ENCODE measurements around the gene F10. TPM values are rescaled to one million over a fixed set of nuclear protein-coding genes. Genes with fewer than 3 reads are reported as not detected.
"Not testable (repeated sequence)": the region's sequence is repeated elsewhere in the genome, so short reads cannot be mapped to it uniquely, and the experiment has no call there.

The F10 gene
- total and polyA plus RNA-seq, 4 donors, result 85.3 to 199 (median 117) TPM

GRCh38 chr13:113078902-113079780 lies 43.5 kb upstream of the F10 start:
- no peak overlapping the region for H3K4me3 ChIP-seq (ENCODE audit: low read depth in 1 of 3, low read length in 3 of 3)
- no peaks in the 10 kb centered on the region for H3K27me3 ChIP-seq (ENCODE audit: control insufficient read depth in 4 of 4, insufficient read depth in 4 of 4, low read length in 3 of 4)
- no peak overlapping the region for H3K27ac ChIP-seq (ENCODE audit: low read depth in 1 of 2, low read length in 2 of 2)
- 84% methylated on average over 27 of the region's 27 CpGs for WGBS
- no peak for DNase-seq (ENCODE audit: low spot score)
- no peak overlapping the region for H3K9ac ChIP-seq (ENCODE audit: low read depth in 1 of 2, low read length in 2 of 2)
- H3K36me3 ChIP-seq (ENCODE audit: control insufficient read depth in 4 of 4, insufficient read depth in 3 of 4, low read depth in 1 of 4, low read length in 3 of 4), result peaks cover 0 to 34% (median 7%) of the 10 kb centered on the region in 4 donors
- TF ChIP-seq ATF3 (IDR thresholded peaks at IDR 0.05), result no peak
- TF ChIP-seq REST (IDR thresholded peaks at IDR 0.05), result no peak
- no peak for TF ChIP-seq EGR1 (IDR thresholded peaks at IDR 0.05; ENCODE audit: low read depth in 2 of 2)
- no peak for TF ChIP-seq NR2F2 (IDR thresholded peaks at IDR 0.05)
- TF ChIP-seq FOXA2 (IDR thresholded peaks at IDR 0.05), result no peak
- no peak for TF ChIP-seq RAD21 (IDR thresholded peaks at IDR 0.05)
- no peak for TF ChIP-seq JUND (IDR thresholded peaks at IDR 0.05)
- TF ChIP-seq TAF1 (conservative IDR thresholded peaks at IDR 0.05), result no peak
- TF ChIP-seq GABPA (IDR thresholded peaks at IDR 0.05 in 1 of 2, conservative IDR thresholded peaks at IDR 0.05 in 1 of 2), result no peak
- TF ChIP-seq RXRA (IDR thresholded peaks at IDR 0.05), result no peak
- H3K4me1 ChIP-seq (ENCODE audit: control insufficient read depth in 4 of 4, insufficient read depth in 4 of 4, low read length in 3 of 4), result no peaks in the 10 kb centered on the region
- no peaks in the 10 kb centered on the region for H3K9me3 ChIP-seq (ENCODE audit: control insufficient read depth in 4 of 4, low read length in 3 of 4)

GRCh38 chr13:113079781-113080080 lies 42.9 kb upstream of the F10 start:
- H3K4me3 ChIP-seq (ENCODE audit: low read depth in 1 of 3, low read length in 3 of 3); H3K27ac ChIP-seq (ENCODE audit: low read depth in 1 of 2, low read length in 2 of 2); H3K4me1 ChIP-seq (ENCODE audit: control insufficient read depth in 4 of 4, insufficient read depth in 4 of 4, low read length in 3 of 4); H3K27me3 ChIP-seq (ENCODE audit: control insufficient read depth in 4 of 4, insufficient read depth in 4 of 4, low read length in 3 of 4); H3K9me3 ChIP-seq (ENCODE audit: control insufficient read depth in 4 of 4, low read length in 3 of 4); DNase-seq (ENCODE audit: low spot score); H3K9ac ChIP-seq (ENCODE audit: low read depth in 1 of 2, low read length in 2 of 2): not testable (repeated sequence)
- 82% methylated on average over 9 of the region's 9 CpGs for WGBS
- peaks cover 0 to 29% (median 7%) of the 10 kb centered on the region in 4 donors for H3K36me3 ChIP-seq (ENCODE audit: control insufficient read depth in 4 of 4, insufficient read depth in 3 of 4, low read depth in 1 of 4, low read length in 3 of 4)

- Histone ChIP-seq H3K9ac (ENCODE audit: low read depth in 1 of 2, low read length in 2 of 2) (no peak overlapping the region), H3K27me3 (ENCODE audit: control insufficient read depth in 4 of 4, insufficient read depth in 4 of 4, low read length in 3 of 4) (no peaks in the 10 kb centered on the region), H3K9me3 (ENCODE audit: control insufficient read depth in 4 of 4, low read length in 3 of 4) (no peaks in the 10 kb centered on the region), H3K4me3 (ENCODE audit: low read depth in 1 of 3, low read length in 3 of 3) (no peak overlapping the region), H3K36me3 (ENCODE audit: control insufficient read depth in 4 of 4, insufficient read depth in 3 of 4, low read depth in 1 of 4, low read length in 3 of 4) (peaks cover 0 to 24% (median 6%) of the 10 kb centered on the region in 4 donors), H3K27ac (ENCODE audit: low read depth in 1 of 2, low read length in 2 of 2) (no peak overlapping the region), H3K4me1 (ENCODE audit: control insufficient read depth in 4 of 4, insufficient read depth in 4 of 4, low read length in 3 of 4) (no peaks in the 10 kb centered on the region)
- DNase-seq (ENCODE audit: low spot score), result no peak
- WGBS, result 90% methylated on average over 18 of the region's 18 CpGs
- TF ChIP-seq FOXA2 (IDR thresholded peaks at IDR 0.05), result no peak
- no peak for TF ChIP-seq SP1 (IDR thresholded peaks at IDR 0.05)
- no peak for TF ChIP-seq RXRA (IDR thresholded peaks at IDR 0.05)
- TF ChIP-seq JUND (IDR thresholded peaks at IDR 0.05), result no peak
- TF ChIP-seq TAF1 (conservative IDR thresholded peaks at IDR 0.05), result no peak
- no peak for TF ChIP-seq REST (IDR thresholded peaks at IDR 0.05)
- TF ChIP-seq HNF4A (conservative IDR thresholded peaks at IDR 0.05), result no peak
- TF ChIP-seq MAX (IDR thresholded peaks at IDR 0.05), result no peak
Measured at GRCh38 chr13:113080361-113080831, 42.2 kb upstream of the F10 start.
